Neural cell (in vitro differentiated cells): ENCODE measurements around the gene SPATS2L. TPM values are rescaled to one million over a fixed set of nuclear protein-coding genes. Genes with fewer than 3 reads are reported as not detected.

Experiments
- H2AFZ ChIP-seq: fragments of 200-600, 300-800 bp; sonication (generic), shearing (Covaris generic); 2 replicates; pipeline ENCODE4 v1.6.0; 2014; ENCODE audit warnings: low read depth, mild to moderate bottlenecking, antibody characterized with exemption, low read length, moderate library complexity
- H3F3A ChIP-seq: fragments of 200-600 bp; shearing (Covaris generic); 2 replicates; pipeline ENCODE4 v1.6.1; 2016; ENCODE audit warnings: mild to moderate bottlenecking, moderate library complexity, mixed read lengths, antibody characterized with exemption, low read length; ENCODE audit not compliant: insufficient read depth, poor library complexity, severe bottlenecking
- H3K27ac ChIP-seq: fragments of 200-600, 300-800 bp; sonication (generic), shearing (Covaris generic); 2 replicates; pipeline ENCODE4 v1.5.1; 2014; ENCODE audit warnings: mild to moderate bottlenecking, low read length, moderate library complexity
- H3K27me3 ChIP-seq: fragments of 300-800, 200-600 bp; sonication (generic), shearing (Covaris generic); 2 replicates; pipeline ENCODE4 v1.6.0; 2014; ENCODE audit warnings: mild to moderate bottlenecking, low read depth, low read length, moderate library complexity; ENCODE audit not compliant: insufficient read depth
- H3K36me3 ChIP-seq: fragments of 300-800, 200-600 bp; sonication (generic), shearing (Covaris generic); 2 replicates; pipeline ENCODE4 v1.5.1; 2014; ENCODE audit warnings: mild to moderate bottlenecking, antibody characterized with exemption, low read length, moderate library complexity; ENCODE audit not compliant: insufficient read depth
- H3K4me2 ChIP-seq: fragments of 300-800, 200-600 bp; sonication (generic), shearing (Covaris generic); 2 replicates; pipeline ENCODE4 v1.6.0; 2014; ENCODE audit warnings: mild to moderate bottlenecking, low read length
- H3K4me3 ChIP-seq: fragments of 300-800, 200-600 bp; sonication (generic), shearing (Covaris generic); 2 replicates; pipeline ENCODE4 v1.5.1; 2014; ENCODE audit warnings: mild to moderate bottlenecking, low read length, moderate library complexity
- H3K79me2 ChIP-seq: fragments of 200-600 bp; shearing (Covaris generic); replicated peaks from 2 replicates; pipeline ENCODE4 v1.6.0; 2014; ENCODE audit warnings: mild to moderate bottlenecking, low read length, moderate library complexity; ENCODE audit not compliant: insufficient read depth
- H3K9ac ChIP-seq: fragments of 300-800, 200-600 bp; sonication (generic), shearing (Covaris generic); 2 replicates; pipeline ENCODE4 v1.6.1; 2016; ENCODE audit warnings: mild to moderate bottlenecking, low read length, mixed read lengths
- H3K9me2 ChIP-seq: fragments of 200-600 bp; shearing (Covaris generic); 2 replicates; pipeline ENCODE4 v1.6.1; 2016; ENCODE audit warnings: mild to moderate bottlenecking, low read length, mixed read lengths; ENCODE audit not compliant: insufficient read depth
- H3K9me3 ChIP-seq: fragments of 200-600, 300-800 bp; sonication (generic), shearing (Covaris generic); 2 replicates; pipeline ENCODE4 v1.6.1; 2016; ENCODE audit warnings: mild to moderate bottlenecking, mixed run types, low read length, moderate library complexity, mixed read lengths
- H4K20me1 ChIP-seq: fragments of 200-600 bp; shearing (Covaris generic); 2 replicates; pipeline ENCODE4 v1.6.1; 2016; ENCODE audit warnings: mild to moderate bottlenecking, mixed run types; ENCODE audit not compliant: insufficient read depth
- CTCF ChIP-seq: fragments of 450-650 bp; IDR thresholded peaks from 2 replicates; pipeline ENCODE4 v1.5.1; 2014; ENCODE audit warnings: antibody characterized with exemption, mild to moderate bottlenecking, moderate library complexity; ENCODE audit not compliant: poor library complexity, severe bottlenecking
- EP300 ChIP-seq: fragments of 450-650 bp; conservative IDR thresholded peaks from 2 replicates; pipeline ENCODE4 v1.6.1; 2014; ENCODE audit warnings: antibody characterized with exemption, mild to moderate bottlenecking, moderate library complexity; ENCODE audit not compliant: poor library complexity, severe bottlenecking
- EZH2 ChIP-seq: fragments of 200-600, 300-800 bp; shearing (Covaris generic), sonication (generic); IDR thresholded peaks from 2 replicates; pipeline ENCODE4 v1.6.1; 2014; ENCODE audit warnings: antibody characterized with exemption, low read length, borderline replicate concordance, mild to moderate bottlenecking; ENCODE audit not compliant: insufficient read depth, poor library complexity, severe bottlenecking
- MXI1 ChIP-seq: fragments of 450-650 bp; conservative IDR thresholded peaks from 2 replicates; pipeline ENCODE4 v1.6.1; 2014; ENCODE audit warnings: antibody characterized with exemption, mild to moderate bottlenecking; ENCODE audit not compliant: poor library complexity, severe bottlenecking
- POLR2AphosphoS5 ChIP-seq: IDR thresholded peaks from 2 replicates; pipeline ENCODE4 v1.6.1; 2012
- RAD21 ChIP-seq: fragments of 450-650 bp; conservative IDR thresholded peaks from 2 replicates; pipeline ENCODE4 v1.6.1; 2014; ENCODE audit warnings: antibody characterized with exemption, mild to moderate bottlenecking, moderate library complexity
- SMC3 ChIP-seq: fragments of 450-650 bp; conservative IDR thresholded peaks from 2 replicates; pipeline ENCODE4 v1.6.1; 2014; ENCODE audit warnings: antibody characterized with exemption, mild to moderate bottlenecking, moderate library complexity; ENCODE audit not compliant: poor library complexity
- TAF1 ChIP-seq: IDR thresholded peaks from 2 replicates; pipeline ENCODE4 v1.6.1; 2012; ENCODE audit warnings: low read depth
- polyA plus RNA-seq: library from polyadenylated mRNA; depleted of rRNA; stranded (reverse); fragments of >200 nt; gene quantifications from 2 replicates; pipeline ENCODE4 v1.2.3, GENCODE V29; 2014
- TF ChIP-seq, protein P1 (sequence below): IDR thresholded peaks from 2 replicates; pipeline ENCODE4 v1.6.1; 2012; ENCODE audit warnings: borderline replicate concordance

Gene SPATS2L
- polyA plus RNA-seq, 1 donor from 2014 or later = 8.5 TPM

DNA sequence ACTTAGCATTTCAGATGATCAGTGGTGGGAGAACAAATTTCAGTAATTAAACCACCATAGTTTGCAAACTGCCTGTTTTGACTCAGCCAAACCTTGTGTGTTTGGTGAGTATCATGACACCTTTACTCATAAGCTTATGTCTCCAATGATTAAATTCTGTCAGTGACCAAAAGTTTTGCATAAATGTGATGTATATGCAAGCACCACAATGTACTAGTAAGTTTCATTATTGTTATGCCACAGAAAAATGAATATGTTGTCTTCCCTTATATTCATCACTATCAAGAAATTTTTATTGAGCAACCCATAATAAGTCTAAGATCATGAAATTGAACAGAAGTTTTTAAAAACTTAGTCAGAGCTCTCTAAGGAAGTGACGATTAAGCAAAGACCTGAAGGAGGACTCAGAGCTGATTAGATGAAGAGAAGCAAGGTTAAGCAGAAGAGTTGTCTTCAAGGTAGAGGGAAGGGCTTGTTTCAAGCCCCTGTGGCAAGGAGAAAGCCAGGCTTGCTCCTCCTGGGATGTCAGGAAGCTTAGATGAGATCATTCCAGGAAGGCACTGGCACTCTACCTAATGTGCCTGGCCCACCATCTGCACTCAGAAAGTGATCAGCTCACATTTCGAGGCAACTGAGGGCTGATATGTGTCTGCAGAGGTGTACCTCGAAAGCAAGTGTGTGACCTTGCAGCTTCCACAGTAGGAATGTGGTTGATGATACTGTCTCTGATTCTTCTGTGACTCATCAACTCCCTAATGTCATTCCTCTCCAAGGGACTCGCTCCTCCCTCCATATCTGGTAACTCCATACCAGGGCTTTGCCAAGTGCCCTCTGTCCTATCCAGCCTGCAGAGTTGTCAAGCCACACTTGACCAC is 148.7 kb downstream of the SPATS2L start:
- Histone ChIP-seq H3K9me3 (no peaks in the 10 kb centered on the region), H3K4me3 (no peak overlapping the region), H3K27me3 (no peaks in the 10 kb centered on the region), H3K27ac (no peak overlapping the region), H2AFZ (no peak overlapping the region), H3K9me2 (no peaks in the 10 kb centered on the region), H3K79me2 (no peaks in the 10 kb centered on the region), H3F3A (no peaks in the 10 kb centered on the region), H3K4me2 (no peak overlapping the region), H3K36me3 (no peaks in the 10 kb centered on the region), H3K9ac (no peak overlapping the region), H4K20me1 (no peaks in the 10 kb centered on the region)
- TF ChIP-seq, protein P1, sequence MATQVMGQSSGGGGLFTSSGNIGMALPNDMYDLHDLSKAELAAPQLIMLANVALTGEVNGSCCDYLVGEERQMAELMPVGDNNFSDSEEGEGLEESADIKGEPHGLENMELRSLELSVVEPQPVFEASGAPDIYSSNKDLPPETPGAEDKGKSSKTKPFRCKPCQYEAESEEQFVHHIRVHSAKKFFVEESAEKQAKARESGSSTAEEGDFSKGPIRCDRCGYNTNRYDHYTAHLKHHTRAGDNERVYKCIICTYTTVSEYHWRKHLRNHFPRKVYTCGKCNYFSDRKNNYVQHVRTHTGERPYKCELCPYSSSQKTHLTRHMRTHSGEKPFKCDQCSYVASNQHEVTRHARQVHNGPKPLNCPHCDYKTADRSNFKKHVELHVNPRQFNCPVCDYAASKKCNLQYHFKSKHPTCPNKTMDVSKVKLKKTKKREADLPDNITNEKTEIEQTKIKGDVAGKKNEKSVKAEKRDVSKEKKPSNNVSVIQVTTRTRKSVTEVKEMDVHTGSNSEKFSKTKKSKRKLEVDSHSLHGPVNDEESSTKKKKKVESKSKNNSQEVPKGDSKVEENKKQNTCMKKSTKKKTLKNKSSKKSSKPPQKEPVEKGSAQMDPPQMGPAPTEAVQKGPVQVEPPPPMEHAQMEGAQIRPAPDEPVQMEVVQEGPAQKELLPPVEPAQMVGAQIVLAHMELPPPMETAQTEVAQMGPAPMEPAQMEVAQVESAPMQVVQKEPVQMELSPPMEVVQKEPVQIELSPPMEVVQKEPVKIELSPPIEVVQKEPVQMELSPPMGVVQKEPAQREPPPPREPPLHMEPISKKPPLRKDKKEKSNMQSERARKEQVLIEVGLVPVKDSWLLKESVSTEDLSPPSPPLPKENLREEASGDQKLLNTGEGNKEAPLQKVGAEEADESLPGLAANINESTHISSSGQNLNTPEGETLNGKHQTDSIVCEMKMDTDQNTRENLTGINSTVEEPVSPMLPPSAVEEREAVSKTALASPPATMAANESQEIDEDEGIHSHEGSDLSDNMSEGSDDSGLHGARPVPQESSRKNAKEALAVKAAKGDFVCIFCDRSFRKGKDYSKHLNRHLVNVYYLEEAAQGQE = no peak
- TF ChIP-seq EZH2 (no peak), POLR2AphosphoS5 (no peak), MXI1 (no peak), SMC3 (no peak), CTCF (no peak), TAF1 (no peak), EP300 (no peak), RAD21 (no peak)

DNA sequence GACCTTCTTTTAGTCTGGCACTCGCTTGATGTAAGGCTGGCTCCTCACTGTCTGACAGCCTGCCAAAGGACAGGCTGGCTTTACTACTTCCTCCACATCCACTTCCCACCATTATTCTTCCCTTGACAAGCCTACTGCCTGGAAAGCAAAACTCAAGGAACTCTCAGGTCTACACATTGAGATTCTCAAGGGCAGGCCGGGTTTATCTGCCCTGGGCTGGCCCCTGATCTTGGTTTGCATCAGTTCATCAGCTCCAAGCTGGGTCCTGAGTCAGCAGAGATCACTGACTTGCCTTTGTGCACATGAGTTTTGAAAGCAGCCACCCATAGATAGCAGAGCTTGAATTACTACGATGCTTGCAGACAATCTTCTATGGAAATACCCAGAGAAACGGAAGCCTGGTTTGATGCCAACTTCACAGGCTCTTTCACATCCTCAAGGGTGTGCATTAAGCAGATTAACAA is 149.5 kb downstream of the SPATS2L start:
- no peak overlapping the region for H3K4me2 ChIP-seq
- no peaks in the 10 kb centered on the region for H3K79me2 ChIP-seq
- no peaks in the 10 kb centered on the region for H3F3A ChIP-seq
- no peaks in the 10 kb centered on the region for H3K9me2 ChIP-seq
- H3K27ac ChIP-seq = no peak overlapping the region
- H3K9ac ChIP-seq = no peak overlapping the region
- no peak overlapping the region for H3K4me3 ChIP-seq
- H3K36me3 ChIP-seq = no peaks in the 10 kb centered on the region
- H3K27me3 ChIP-seq = no peaks in the 10 kb centered on the region
- no peak for TF ChIP-seq CTCF
- no peak for TF ChIP-seq EZH2
- TF ChIP-seq RAD21 = no peak
- TF ChIP-seq MXI1 = no peak
- no peak for TF ChIP-seq TAF1
- TF ChIP-seq, protein P1 = no peak
- no peak for TF ChIP-seq POLR2AphosphoS5
- TF ChIP-seq SMC3 = no peak
- no peak for TF ChIP-seq EP300
- no peaks in the 10 kb centered on the region for H4K20me1 ChIP-seq
- H2AFZ ChIP-seq = no peak overlapping the region
- no peaks in the 10 kb centered on the region for H3K9me3 ChIP-seq
